WTC11 (cell line): ENCODE measurements around the gene H1-8. TPM values are rescaled to one million over a fixed set of nuclear protein-coding genes. Genes with fewer than 3 reads are reported as not detected.
A peak's percentile ranks its signal among the peaks of the same experiment; 100 is the strongest.

Experiments used
- ATAC-seq: fragments of 200-7000 bp; cut with Tn5 transposase; 2 replicates; pipeline ENCODE4 v1.10.0; 2021; ENCODE audit warnings: mild to moderate bottlenecking, moderate library complexity
- CTCF ChIA-PET: fragments of 300-600 bp; sonication (Branson Sonifier 250); formaldehyde crosslinking; loops from one replicate; lab custom pipeline; 2021; ENCODE audit warnings: antibody characterized with exemption; lab: Charles Lee
- POLR2A ChIA-PET: fragments of 350-600 bp; sonication (Branson Sonifier 250); formaldehyde crosslinking; loops from one replicate; lab custom pipeline; 2021; ENCODE audit warnings: antibody characterized with exemption; lab: Charles Lee
- DNase-seq: peaks from one replicate; pipeline ENCODE4 v3.0.0; 2021; ENCODE audit warnings: low spot score
- H3K27ac Mint-ChIP-seq: 2 replicates; pipeline ENCODE4 v1.8.0; 2021; ENCODE audit warnings: mixed read lengths
- H3K27me3 Mint-ChIP-seq: 2 replicates; pipeline ENCODE4 v1.8.0; 2021; ENCODE audit warnings: low read depth, mild to moderate bottlenecking, moderate library complexity, mixed read lengths
- H3K36me3 Mint-ChIP-seq: 2 replicates; pipeline ENCODE4 v1.8.0; 2021; ENCODE audit warnings: mixed read lengths
- H3K4me1 Mint-ChIP-seq: 2 replicates; pipeline ENCODE4 v1.8.0; 2022; ENCODE audit warnings: mixed read lengths
- H3K4me3 Mint-ChIP-seq: 2 replicates; pipeline ENCODE4 v1.8.0; 2021; ENCODE audit warnings: mild to moderate bottlenecking, moderate library complexity, mixed read lengths
- H3K9me3 Mint-ChIP-seq: 2 replicates; pipeline ENCODE4 v1.8.0; 2021; ENCODE audit warnings: mixed read lengths
- EMX1 ChIP-seq: fragments of 250-450 bp; sonication (Bioruptor Pico); IDR thresholded peaks from 2 replicates; pipeline ENCODE4 v1.8.0; 2021; ENCODE audit warnings: mild to moderate bottlenecking
- ESRRA ChIP-seq: sonication (generic); formaldehyde crosslinking; IDR thresholded peaks from 2 replicates; pipeline ENCODE4 v1.8.1; 2022; ENCODE audit warnings: mild to moderate bottlenecking, missing genetic modification reagents, borderline replicate concordance
- FOXJ3 ChIP-seq: sonication (generic); formaldehyde crosslinking; IDR thresholded peaks from 2 replicates; pipeline ENCODE4 v1.9.0; 2021; ENCODE audit warnings: missing genetic modification reagents, mild to moderate bottlenecking, borderline replicate concordance
- HMGA2 ChIP-seq: fragments of 250-450 bp; sonication (Bioruptor Pico); IDR thresholded peaks from 2 replicates; pipeline ENCODE4 v1.4.0; 2021; ENCODE audit warnings: mild to moderate bottlenecking, moderate library complexity
- JUN ChIP-seq: sonication (generic); formaldehyde crosslinking; IDR thresholded peaks from 2 replicates; pipeline ENCODE4 v1.8.0; 2023; ENCODE audit warnings: mild to moderate bottlenecking, missing genetic modification reagents
- NFYB ChIP-seq: sonication (generic); formaldehyde crosslinking; conservative IDR thresholded peaks from 2 replicates; pipeline ENCODE4 v1.8.0; 2022; ENCODE audit warnings: low read depth, missing genetic modification reagents
- NR3C1 ChIP-seq: sonication (generic); formaldehyde crosslinking; conservative IDR thresholded peaks from 2 replicates; pipeline ENCODE4 v1.8.1; 2023; ENCODE audit warnings: low read depth, mild to moderate bottlenecking, missing genetic modification reagents
- TEAD4 ChIP-seq: sonication (generic); formaldehyde crosslinking; IDR thresholded peaks from 2 replicates; pipeline ENCODE4 v1.8.0; 2022; ENCODE audit warnings: mild to moderate bottlenecking, missing genetic modification reagents
- TP53 ChIP-seq: sonication (generic); formaldehyde crosslinking; IDR thresholded peaks from 2 replicates; pipeline ENCODE4 v1.8.1; 2023; ENCODE audit warnings: mild to moderate bottlenecking, missing genetic modification reagents
- ZBTB21 ChIP-seq: sonication (generic); formaldehyde crosslinking; IDR thresholded peaks from 2 replicates; pipeline ENCODE4 v1.8.1; 2023; ENCODE audit warnings: mild to moderate bottlenecking, missing genetic modification reagents, borderline replicate concordance
- ZNF138 ChIP-seq: sonication (generic); formaldehyde crosslinking; conservative IDR thresholded peaks from 2 replicates; pipeline ENCODE4 v1.8.1; 2022; ENCODE audit warnings: mild to moderate bottlenecking, moderate library complexity, missing genetic modification reagents
- ZNF219 ChIP-seq: sonication (generic); formaldehyde crosslinking; IDR thresholded peaks from 2 replicates; pipeline ENCODE4 v1.8.0; 2023; ENCODE audit warnings: missing genetic modification reagents, mild to moderate bottlenecking, borderline replicate concordance
- ZNF317 ChIP-seq: sonication (generic); formaldehyde crosslinking; IDR thresholded peaks from 2 replicates; pipeline ENCODE4 v1.8.1; 2023; ENCODE audit warnings: low read depth, mild to moderate bottlenecking, moderate library complexity, missing genetic modification reagents, borderline replicate concordance
- ZNF396 ChIP-seq: fragments of 250-450 bp; sonication (Bioruptor Pico); IDR thresholded peaks from 2 replicates; pipeline ENCODE4 v1.8.0; 2021; ENCODE audit warnings: mild to moderate bottlenecking, moderate library complexity, borderline replicate concordance
- ZNF423 ChIP-seq: fragments of 250-450 bp; sonication (Bioruptor Pico); IDR thresholded peaks from 2 replicates; pipeline ENCODE4 v2.1.2; 2022; ENCODE audit warnings: mild to moderate bottlenecking, moderate library complexity
- total RNA-seq: library from RNA; stranded (reverse); gene quantifications from 3 replicates; pipeline ENCODE4 v1.2.3, GENCODE V29; 2021
- TF ChIP-seq, protein P1 (sequence below): sonication (generic); formaldehyde crosslinking; conservative IDR thresholded peaks from 2 replicates; pipeline ENCODE4 v1.8.1; 2022; ENCODE audit warnings: mild to moderate bottlenecking, missing genetic modification reagents
- TF ChIP-seq, protein P2 (sequence below): sonication (generic); formaldehyde crosslinking; IDR thresholded peaks from 2 replicates; pipeline ENCODE4 v1.8.0; 2022; ENCODE audit warnings: missing genetic modification reagents
- TF ChIP-seq, protein P3 (sequence below): fragments of 250-450 bp; sonication (Bioruptor Pico); IDR thresholded peaks from 2 replicates; pipeline ENCODE4 v1.9.0; 2021; ENCODE audit warnings: moderate library complexity, mild to moderate bottlenecking, inconsistent platforms, borderline replicate concordance
- TF ChIP-seq, protein P4 (sequence below): fragments of 250-450 bp; sonication (Bioruptor Pico); conservative IDR thresholded peaks from 2 replicates; pipeline ENCODE4 v1.9.0; 2021; ENCODE audit warnings: mild to moderate bottlenecking
- TF ChIP-seq, protein P5 (sequence below): sonication (generic); formaldehyde crosslinking; IDR thresholded peaks from 2 replicates; pipeline ENCODE4 v1.8.1; 2023; ENCODE audit warnings: mild to moderate bottlenecking, missing genetic modification reagents
- TF ChIP-seq, protein P6 (sequence below): sonication (generic); formaldehyde crosslinking; IDR thresholded peaks from 2 replicates; pipeline ENCODE4 v1.8.1; 2023; ENCODE audit warnings: mild to moderate bottlenecking, moderate library complexity, missing genetic modification reagents

The H1-8 gene
- total RNA-seq, 1 experiment from 2014 or later: not detected

DNA sequence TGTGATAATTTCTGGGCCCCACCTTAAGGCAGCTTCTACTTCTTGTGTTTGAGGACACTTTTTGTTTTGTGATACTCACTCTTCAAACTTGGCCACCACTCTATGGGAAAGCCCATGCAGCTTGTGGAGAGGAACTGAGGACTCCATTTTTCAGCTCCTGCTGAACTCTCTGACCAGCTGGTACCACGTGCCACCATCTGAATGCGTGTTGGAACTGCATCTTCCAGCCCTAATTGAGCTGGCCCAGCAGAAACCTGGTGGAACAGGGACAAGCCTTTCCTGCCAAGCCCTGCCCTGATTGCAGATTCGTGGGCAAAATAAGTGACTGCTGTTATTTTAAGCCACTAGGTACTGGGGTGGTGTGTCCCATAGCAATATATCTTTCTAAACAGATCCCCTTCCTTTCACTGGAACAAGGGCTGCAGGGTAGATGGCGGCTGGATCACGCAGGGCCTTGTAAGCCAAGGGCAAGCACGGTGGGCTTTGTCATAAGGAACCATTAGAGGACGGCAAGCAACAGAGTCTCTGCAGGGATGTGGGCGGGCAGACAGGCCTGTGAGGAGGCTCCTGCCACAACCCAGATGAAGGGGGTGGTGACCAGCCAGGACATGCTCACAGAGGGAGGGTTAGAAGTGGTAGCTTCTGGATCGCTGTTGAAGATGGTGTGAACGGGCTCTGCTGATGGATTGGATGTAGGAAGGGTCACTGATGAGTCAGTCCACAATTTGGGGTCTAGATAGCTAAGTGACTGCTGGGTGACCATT is 9.5 kb downstream of the H1-8 start (continued):
- TF ChIP-seq, protein P1, sequence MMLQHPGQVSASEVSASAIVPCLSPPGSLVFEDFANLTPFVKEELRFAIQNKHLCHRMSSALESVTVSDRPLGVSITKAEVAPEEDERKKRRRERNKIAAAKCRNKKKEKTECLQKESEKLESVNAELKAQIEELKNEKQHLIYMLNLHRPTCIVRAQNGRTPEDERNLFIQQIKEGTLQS (CRISPR knock-in tag): no peak
- TF ChIP-seq EMX1 (CRISPR knock-in tag): no peak

DNA sequence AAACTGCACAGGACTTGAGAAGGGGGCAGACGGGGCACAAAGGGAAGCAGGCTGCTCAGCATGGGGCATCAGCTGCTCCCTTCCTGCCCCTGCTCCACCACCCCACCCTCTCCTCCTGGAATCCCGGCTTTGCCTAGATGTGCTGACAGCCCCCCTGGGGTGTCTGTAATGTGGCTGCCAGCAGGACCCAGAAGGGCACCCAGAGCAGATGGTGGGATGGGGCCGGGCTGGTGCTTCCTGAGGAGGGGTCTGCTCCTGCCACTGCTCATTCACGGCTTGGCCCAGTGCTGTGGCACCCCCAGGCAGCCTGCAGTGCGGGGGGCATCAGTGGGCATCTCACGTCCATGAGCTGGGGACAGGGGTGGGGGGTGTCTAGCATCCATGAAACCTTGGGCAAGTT is 10.2 kb downstream of the H1-8 start:
- no peaks in the 10 kb centered on the region for H3K27me3 Mint-ChIP-seq
- POLR2A ChIA-PET: no interaction called here
- no peaks in the 10 kb centered on the region for H3K9me3 Mint-ChIP-seq
- H3K36me3 Mint-ChIP-seq: peaks cover 3% of the 10 kb centered on the region
- no peak overlapping the region for H3K4me3 Mint-ChIP-seq
- TF ChIP-seq JUN (CRISPR knock-in tag) (no peak), ZNF423 (CRISPR knock-in tag) (peak; percentile 61; the same call in 1 of the 2 replicates)
- CTCF ChIA-PET: interaction anchor here (2.2 kb wide), 2 partner anchors 63 kb away, joined by 12 read pairs; no protein-coding TSS in a partner anchor
- peaks cover 34% of the 10 kb centered on the region for H3K4me1 Mint-ChIP-seq
- no peak for ATAC-seq
- DNase-seq: no peak
- no peak overlapping the region for H3K27ac Mint-ChIP-seq

DNA sequence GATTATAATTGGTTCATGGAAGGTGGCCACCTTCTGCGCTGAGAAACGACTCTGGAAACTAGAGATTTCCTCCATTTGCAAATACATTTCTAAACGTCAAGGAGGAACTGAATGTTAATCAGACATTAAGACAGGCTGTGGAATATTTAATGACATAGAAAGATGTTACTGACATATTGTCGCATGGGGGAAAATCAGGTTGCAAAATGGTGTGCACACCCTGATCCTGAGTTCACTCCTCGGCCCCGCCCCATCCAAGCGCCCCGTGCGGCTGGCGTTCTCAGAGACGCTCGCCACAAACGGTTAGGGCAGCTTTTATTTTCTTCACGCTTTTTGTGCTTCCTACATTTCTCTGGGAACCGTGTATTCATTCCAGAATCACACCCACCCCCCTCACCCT is 10.7 kb downstream of the H1-8 start:
- POLR2A ChIA-PET: no interaction called here
- Mint-ChIP-seq H3K4me3 (no peak overlapping the region), H3K9me3 (no peaks in the 10 kb centered on the region), H3K4me1 (peaks cover 36% of the 10 kb centered on the region), H3K27me3 (no peaks in the 10 kb centered on the region), H3K36me3 (peaks cover 5% of the 10 kb centered on the region), H3K27ac (no peak overlapping the region)
- DNase-seq (no peak), ATAC-seq (no peak)
- CTCF ChIA-PET: interaction anchor here (1.3 to 2.2 kb wide), 3 partner anchors 62 to 71 kb away, joined by 5 to 12 read pairs (median 5); no protein-coding TSS in a partner anchor
- TF ChIP-seq ZNF219 (CRISPR knock-in tag) (no peak), ZNF317 (CRISPR knock-in tag) (no peak), HMGA2 (CRISPR knock-in tag) (no peak), NR3C1 (no peak), ZNF396 (no peak), ZNF138 (CRISPR knock-in tag) (no peak), TP53 (CRISPR knock-in tag) (no peak), ESRRA (CRISPR knock-in tag) (no peak), FOXJ3 (no peak), ZBTB21 (CRISPR knock-in tag) (no peak), NFYB (CRISPR knock-in tag) (no peak), TEAD4 (CRISPR knock-in tag) (no peak)
- TF ChIP-seq, protein P2, sequence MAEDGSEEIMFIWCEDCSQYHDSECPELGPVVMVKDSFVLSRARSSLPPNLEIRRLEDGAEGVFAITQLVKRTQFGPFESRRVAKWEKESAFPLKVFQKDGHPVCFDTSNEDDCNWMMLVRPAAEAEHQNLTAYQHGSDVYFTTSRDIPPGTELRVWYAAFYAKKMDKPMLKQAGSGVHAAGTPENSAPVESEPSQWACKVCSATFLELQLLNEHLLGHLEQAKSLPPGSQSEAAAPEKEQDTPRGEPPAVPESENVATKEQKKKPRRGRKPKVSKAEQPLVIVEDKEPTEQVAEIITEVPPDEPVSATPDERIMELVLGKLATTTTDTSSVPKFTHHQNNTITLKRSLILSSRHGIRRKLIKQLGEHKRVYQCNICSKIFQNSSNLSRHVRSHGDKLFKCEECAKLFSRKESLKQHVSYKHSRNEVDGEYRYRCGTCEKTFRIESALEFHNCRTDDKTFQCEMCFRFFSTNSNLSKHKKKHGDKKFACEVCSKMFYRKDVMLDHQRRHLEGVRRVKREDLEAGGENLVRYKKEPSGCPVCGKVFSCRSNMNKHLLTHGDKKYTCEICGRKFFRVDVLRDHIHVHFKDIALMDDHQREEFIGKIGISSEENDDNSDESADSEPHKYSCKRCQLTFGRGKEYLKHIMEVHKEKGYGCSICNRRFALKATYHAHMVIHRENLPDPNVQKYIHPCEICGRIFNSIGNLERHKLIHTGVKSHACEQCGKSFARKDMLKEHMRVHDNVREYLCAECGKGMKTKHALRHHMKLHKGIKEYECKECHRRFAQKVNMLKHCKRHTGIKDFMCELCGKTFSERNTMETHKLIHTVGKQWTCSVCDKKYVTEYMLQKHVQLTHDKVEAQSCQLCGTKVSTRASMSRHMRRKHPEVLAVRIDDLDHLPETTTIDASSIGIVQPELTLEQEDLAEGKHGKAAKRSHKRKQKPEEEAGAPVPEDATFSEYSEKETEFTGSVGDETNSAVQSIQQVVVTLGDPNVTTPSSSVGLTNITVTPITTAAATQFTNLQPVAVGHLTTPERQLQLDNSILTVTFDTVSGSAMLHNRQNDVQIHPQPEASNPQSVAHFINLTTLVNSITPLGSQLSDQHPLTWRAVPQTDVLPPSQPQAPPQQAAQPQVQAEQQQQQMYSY: no peak
- TF ChIP-seq, protein P3, sequence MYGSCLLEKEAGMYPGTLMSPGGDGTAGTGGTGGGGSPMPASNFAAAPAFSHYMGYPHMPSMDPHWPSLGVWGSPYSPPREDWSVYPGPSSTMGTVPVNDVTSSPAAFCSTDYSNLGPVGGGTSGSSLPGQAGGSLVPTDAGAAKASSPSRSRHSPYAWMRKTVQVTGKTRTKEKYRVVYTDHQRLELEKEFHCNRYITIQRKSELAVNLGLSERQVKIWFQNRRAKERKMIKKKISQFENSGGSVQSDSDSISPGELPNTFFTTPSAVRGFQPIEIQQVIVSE (CRISPR knock-in tag): no peak
- TF ChIP-seq, protein P4, sequence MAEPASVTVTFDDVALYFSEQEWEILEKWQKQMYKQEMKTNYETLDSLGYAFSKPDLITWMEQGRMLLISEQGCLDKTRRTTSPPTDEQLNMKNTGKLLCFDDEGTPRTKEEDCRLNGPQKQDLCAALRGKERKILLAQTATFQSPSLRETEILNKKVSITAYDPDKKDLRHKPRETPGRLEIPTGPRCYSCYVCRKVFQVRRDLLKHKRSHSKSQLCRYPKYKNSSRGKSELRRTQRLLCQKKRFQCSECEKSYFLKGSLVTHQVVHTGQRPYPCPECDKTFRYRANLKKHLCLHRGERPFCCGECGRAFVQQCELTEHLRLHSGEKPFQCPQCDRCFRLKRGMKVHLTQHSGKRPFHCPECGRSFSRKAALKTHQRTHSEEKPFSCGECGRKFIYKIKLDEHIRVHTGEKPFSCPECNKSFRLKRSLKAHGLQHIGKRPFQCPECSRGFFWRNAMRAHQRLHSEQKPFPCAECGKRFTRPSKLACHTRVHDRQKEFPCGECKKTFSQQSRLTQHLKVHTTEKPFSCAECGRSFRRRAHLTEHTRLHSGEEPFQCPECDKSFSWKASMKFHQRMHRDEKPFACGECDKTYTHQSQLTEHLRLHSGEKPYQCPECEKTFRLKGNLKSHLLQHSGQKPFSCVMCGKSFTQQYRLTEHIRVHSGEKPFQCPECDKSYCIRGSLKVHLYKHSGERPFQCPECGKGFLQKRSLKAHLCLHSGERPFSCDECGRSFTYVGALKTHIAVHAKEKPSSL (CRISPR knock-in tag): no peak
- TF ChIP-seq, protein P5, sequence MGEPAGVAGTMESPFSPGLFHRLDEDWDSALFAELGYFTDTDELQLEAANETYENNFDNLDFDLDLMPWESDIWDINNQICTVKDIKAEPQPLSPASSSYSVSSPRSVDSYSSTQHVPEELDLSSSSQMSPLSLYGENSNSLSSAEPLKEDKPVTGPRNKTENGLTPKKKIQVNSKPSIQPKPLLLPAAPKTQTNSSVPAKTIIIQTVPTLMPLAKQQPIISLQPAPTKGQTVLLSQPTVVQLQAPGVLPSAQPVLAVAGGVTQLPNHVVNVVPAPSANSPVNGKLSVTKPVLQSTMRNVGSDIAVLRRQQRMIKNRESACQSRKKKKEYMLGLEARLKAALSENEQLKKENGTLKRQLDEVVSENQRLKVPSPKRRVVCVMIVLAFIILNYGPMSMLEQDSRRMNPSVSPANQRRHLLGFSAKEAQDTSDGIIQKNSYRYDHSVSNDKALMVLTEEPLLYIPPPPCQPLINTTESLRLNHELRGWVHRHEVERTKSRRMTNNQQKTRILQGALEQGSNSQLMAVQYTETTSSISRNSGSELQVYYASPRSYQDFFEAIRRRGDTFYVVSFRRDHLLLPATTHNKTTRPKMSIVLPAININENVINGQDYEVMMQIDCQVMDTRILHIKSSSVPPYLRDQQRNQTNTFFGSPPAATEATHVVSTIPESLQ (CRISPR knock-in tag): no peak
- TF ChIP-seq, protein P1 (CRISPR knock-in tag): no peak
- TF ChIP-seq, protein P6, sequence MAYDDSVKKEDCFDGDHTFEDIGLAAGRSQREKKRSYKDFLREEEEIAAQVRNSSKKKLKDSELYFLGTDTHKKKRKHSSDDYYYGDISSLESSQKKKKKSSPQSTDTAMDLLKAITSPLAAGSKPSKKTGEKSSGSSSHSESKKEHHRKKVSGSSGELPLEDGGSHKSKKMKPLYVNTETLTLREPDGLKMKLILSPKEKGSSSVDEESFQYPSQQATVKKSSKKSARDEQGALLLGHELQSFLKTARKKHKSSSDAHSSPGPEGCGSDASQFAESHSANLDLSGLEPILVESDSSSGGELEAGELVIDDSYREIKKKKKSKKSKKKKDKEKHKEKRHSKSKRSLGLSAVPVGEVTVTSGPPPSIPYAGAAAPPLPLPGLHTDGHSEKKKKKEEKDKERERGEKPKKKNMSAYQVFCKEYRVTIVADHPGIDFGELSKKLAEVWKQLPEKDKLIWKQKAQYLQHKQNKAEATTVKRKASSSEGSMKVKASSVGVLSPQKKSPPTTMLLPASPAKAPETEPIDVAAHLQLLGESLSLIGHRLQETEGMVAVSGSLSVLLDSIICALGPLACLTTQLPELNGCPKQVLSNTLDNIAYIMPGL (CRISPR knock-in tag): no peak
